Fibroblast of lung (primary cell): ENCODE results near the gene GRM4. TPM values are rescaled to one million over a fixed set of nuclear protein-coding genes. Genes with fewer than 3 reads are reported as not detected.

Experiments used
- DNase-seq, 2 donors: peaks; one replicate each; pipeline versions ENCODE4 v3.0.0 to v3.0.0-alpha.2; 2010; ENCODE audit warnings: low read depth in 2 of 2
- H2AFZ ChIP-seq: 2 replicates; pipeline ENCODE4 v1.5.1; 2012; ENCODE audit warnings: low read length, control low read depth, inconsistent platforms
- H3K27ac ChIP-seq: 2 replicates; pipeline ENCODE4 v1.5.1; 2011; ENCODE audit warnings: low read length, control low read depth; ENCODE audit not compliant: insufficient read depth
- H3K27me3 ChIP-seq: 2 replicates; pipeline ENCODE4 v1.5.1; 2011; ENCODE audit warnings: mild to moderate bottlenecking, low read length; ENCODE audit not compliant: control insufficient read depth, insufficient read depth
- H3K36me3 ChIP-seq: 2 replicates; pipeline ENCODE4 v1.5.1; 2011; ENCODE audit warnings: low read length; ENCODE audit not compliant: control insufficient read depth, insufficient read depth
- H3K4me1 ChIP-seq: 2 replicates; pipeline ENCODE4 v1.5.1; 2011; ENCODE audit warnings: low read length; ENCODE audit not compliant: control insufficient read depth, insufficient read depth; ENCODE audit errors: extremely low read depth
- H3K4me2 ChIP-seq: 2 replicates; pipeline ENCODE4 v1.5.1; 2011; ENCODE audit warnings: low read length, control low read depth; ENCODE audit not compliant: insufficient read depth; ENCODE audit errors: extremely low read depth
- H3K4me3 ChIP-seq, 4 experiments: fragments of 200-600 bp in 1 of 4; sonication (generic) in 1 of 4; replicated peaks in 1 of 4; 2 replicates each; pipeline ENCODE4 v1.5.1; 2011 to 2016; ENCODE audit warnings: low read length in 4 of 4, low read depth in 3 of 4, mild to moderate bottlenecking in 3 of 4, control low read depth in 2 of 4, inconsistent platforms in 1 of 4, mixed read lengths in 1 of 4; ENCODE audit not compliant: insufficient read depth in 1 of 4; ENCODE audit errors: control extremely low read depth in 1 of 4
- H3K79me2 ChIP-seq: 2 replicates; pipeline ENCODE4 v1.5.1; 2012; ENCODE audit warnings: mild to moderate bottlenecking, low read length, inconsistent platforms; ENCODE audit not compliant: control insufficient read depth, insufficient read depth
- H3K9ac ChIP-seq: 2 replicates; pipeline ENCODE4 v1.5.1; 2011; ENCODE audit warnings: mild to moderate bottlenecking, low read length, control low read depth; ENCODE audit not compliant: insufficient read depth
- H3K9me3 ChIP-seq: 2 replicates; pipeline ENCODE4 v1.5.1; 2012; ENCODE audit warnings: low read depth, low read length; ENCODE audit not compliant: control insufficient read depth, insufficient read depth
- H4K20me1 ChIP-seq: 2 replicates; pipeline ENCODE4 v1.5.1; 2011; ENCODE audit warnings: low read length; ENCODE audit not compliant: control insufficient read depth, insufficient read depth; ENCODE audit errors: extremely low read depth
- EZH2 ChIP-seq: IDR thresholded peaks from 2 replicates; pipeline ENCODE4 v1.5.1; 2012; ENCODE audit warnings: low read length, control low read depth, mild to moderate bottlenecking; ENCODE audit errors: missing control alignments
- polyA plus RNA-seq, 2 donors: library from polyadenylated mRNA; depleted of rRNA in 1 of 2; stranded (reverse) in 1 of 2; unstranded in 1 of 2; fragments of >200 nt; gene quantifications; 2 replicates each; pipeline ENCODE4 v1.2.1, GENCODE V29; 2011 to 2012; ENCODE audit warnings: missing spikeins in 1 of 2
- total RNA-seq: library from RNA; depleted of rRNA; stranded (reverse); fragments of >200 nt; gene quantifications from 2 replicates; pipeline ENCODE4 v1.2.1, GENCODE V29; 2014
- TF ChIP-seq, protein P1 (sequence below), 2 donors: IDR thresholded peaks in 1 of 2; conservative IDR thresholded peaks in 1 of 2; 1 replicate in 1 of 2; 2 replicates in 1 of 2; pipeline ENCODE4 v1.5.1; 2011 to 2012; ENCODE audit warnings: low read length in 2 of 2, control low read depth in 1 of 2, inconsistent platforms in 1 of 2, low read depth in 1 of 2, mild to moderate bottlenecking in 1 of 2

Gene GRM4
- total and polyA plus RNA-seq, 2 donors (not counting 1 experiment from before 2014, with no cell fraction given), result under 0.01 TPM; not detected in 1

DNA sequence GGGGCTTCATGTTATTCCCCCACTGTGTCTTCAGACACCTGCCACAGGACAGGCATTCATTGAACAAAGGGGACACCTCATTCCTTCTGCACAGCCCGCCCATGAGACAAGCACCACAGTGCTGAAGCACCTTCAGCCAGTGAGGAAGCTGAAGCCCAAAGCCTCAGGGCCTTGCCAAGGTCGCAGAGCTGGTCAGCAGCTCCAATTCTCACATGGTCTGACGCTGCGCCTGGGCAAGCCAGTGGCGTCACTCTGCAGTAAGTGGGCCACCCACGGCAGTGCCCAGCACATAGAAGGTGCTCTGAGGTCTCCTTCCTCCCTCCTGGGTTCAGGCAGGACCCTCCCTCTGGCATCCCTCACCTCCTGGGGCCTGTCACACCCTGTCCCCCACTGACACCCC lies 43.2 kb downstream of the GRM4 start:
- no peak overlapping the region for H3K4me2 ChIP-seq
- DNase-seq, result no peak
- no peaks in the 10 kb centered on the region for H3K9me3 ChIP-seq
- H4K20me1 ChIP-seq, result no peaks in the 10 kb centered on the region
- H3K9ac ChIP-seq, result no peak overlapping the region
- H3K79me2 ChIP-seq, result no peaks in the 10 kb centered on the region
- no peak overlapping the region for H2AFZ ChIP-seq
- H3K4me1 ChIP-seq, result no peaks in the 10 kb centered on the region
- peaks cover 3% of the 10 kb centered on the region for H3K27me3 ChIP-seq
- TF ChIP-seq, protein P1, sequence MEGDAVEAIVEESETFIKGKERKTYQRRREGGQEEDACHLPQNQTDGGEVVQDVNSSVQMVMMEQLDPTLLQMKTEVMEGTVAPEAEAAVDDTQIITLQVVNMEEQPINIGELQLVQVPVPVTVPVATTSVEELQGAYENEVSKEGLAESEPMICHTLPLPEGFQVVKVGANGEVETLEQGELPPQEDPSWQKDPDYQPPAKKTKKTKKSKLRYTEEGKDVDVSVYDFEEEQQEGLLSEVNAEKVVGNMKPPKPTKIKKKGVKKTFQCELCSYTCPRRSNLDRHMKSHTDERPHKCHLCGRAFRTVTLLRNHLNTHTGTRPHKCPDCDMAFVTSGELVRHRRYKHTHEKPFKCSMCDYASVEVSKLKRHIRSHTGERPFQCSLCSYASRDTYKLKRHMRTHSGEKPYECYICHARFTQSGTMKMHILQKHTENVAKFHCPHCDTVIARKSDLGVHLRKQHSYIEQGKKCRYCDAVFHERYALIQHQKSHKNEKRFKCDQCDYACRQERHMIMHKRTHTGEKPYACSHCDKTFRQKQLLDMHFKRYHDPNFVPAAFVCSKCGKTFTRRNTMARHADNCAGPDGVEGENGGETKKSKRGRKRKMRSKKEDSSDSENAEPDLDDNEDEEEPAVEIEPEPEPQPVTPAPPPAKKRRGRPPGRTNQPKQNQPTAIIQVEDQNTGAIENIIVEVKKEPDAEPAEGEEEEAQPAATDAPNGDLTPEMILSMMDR (conservative IDR thresholded peaks at IDR 0.05 in 1 of 2, IDR thresholded peaks at IDR 0.05 in 1 of 2; ENCODE audit: low read depth in 1 of 2, low read length in 2 of 2), result no peak
- TF ChIP-seq EZH2, result no peak
- H3K4me3 ChIP-seq, result no peak overlapping the region
- H3K36me3 ChIP-seq, result no peaks in the 10 kb centered on the region
- H3K27ac ChIP-seq, result no peak overlapping the region

DNA sequence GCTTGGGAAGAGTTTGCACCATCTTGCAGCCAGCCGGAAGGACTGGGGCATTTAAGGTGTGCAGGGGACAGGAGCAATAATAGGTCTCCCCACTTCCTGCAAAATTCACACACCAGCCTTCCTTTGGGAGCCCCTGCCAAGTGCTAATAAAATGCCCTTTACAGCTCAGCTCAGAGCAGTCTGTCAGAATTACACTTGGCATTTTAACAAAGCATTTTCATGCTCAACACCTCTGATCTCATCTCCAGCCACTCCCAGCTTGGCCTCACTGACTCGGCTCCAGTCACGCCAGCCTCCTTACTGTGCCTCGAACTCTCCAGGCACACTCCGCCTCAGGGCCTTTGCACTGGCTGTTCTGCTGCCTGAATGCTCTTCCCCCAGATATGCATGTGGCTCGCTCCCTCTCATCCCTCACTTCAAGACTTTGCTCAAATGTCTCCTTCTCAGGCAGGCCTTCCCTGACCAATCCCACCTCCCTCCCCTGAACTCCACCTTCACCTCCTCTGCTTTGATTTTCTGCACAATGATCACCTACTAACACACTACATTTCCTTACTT lies 43.7 kb downstream of the GRM4 start:
- no peaks in the 10 kb centered on the region for H4K20me1 ChIP-seq
- no peak overlapping the region for H3K4me2 ChIP-seq
- no peak overlapping the region for H2AFZ ChIP-seq
- H3K27ac ChIP-seq, result no peak overlapping the region
- DNase-seq, result no peak
- H3K4me1 ChIP-seq, result no peaks in the 10 kb centered on the region
- peaks cover 3% of the 10 kb centered on the region for H3K27me3 ChIP-seq
- H3K79me2 ChIP-seq, result no peaks in the 10 kb centered on the region
- no peaks in the 10 kb centered on the region for H3K36me3 ChIP-seq
- no peak overlapping the region for H3K4me3 ChIP-seq
- no peak for TF ChIP-seq EZH2
- TF ChIP-seq, protein P1 (conservative IDR thresholded peaks at IDR 0.05 in 1 of 2, IDR thresholded peaks at IDR 0.05 in 1 of 2; ENCODE audit: low read depth in 1 of 2, low read length in 2 of 2), result no peak
- H3K9ac ChIP-seq, result no peak overlapping the region
- H3K9me3 ChIP-seq, result no peaks in the 10 kb centered on the region

DNA sequence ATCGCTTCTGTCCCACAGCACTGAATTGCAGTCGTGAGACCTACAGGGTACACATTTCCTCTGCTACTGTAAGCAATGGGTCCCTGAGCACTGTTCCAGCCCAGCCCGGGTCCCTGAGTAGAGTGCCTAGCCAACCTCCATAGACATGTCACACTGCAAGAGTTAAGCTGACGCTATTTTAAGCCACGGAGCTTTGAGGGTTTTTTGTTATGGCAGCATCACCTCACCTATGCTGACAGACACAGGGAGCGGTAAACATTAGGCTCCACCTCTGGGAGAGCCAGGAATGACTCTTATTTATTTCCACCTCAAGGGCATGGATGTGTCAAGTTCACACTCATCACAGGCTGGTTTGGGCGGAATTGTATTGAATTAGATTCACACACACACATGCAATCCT lies 45.1 kb downstream of the GRM4 start:
- TF ChIP-seq, protein P1 (conservative IDR thresholded peaks at IDR 0.05 in 1 of 2, IDR thresholded peaks at IDR 0.05 in 1 of 2; ENCODE audit: low read depth in 1 of 2, low read length in 2 of 2), result no peak
- TF ChIP-seq EZH2, result no peak
- Histone ChIP-seq H3K9me3 (no peaks in the 10 kb centered on the region), H3K9ac (no peak overlapping the region), H3K4me2 (no peak overlapping the region), H3K36me3 (no peaks in the 10 kb centered on the region), H2AFZ (no peak overlapping the region), H3K4me1 (no peaks in the 10 kb centered on the region), H3K27ac (no peak overlapping the region), H3K4me3 (no peak overlapping the region), H3K27me3 (peaks cover 5% of the 10 kb centered on the region), H4K20me1 (no peaks in the 10 kb centered on the region), H3K79me2 (no peaks in the 10 kb centered on the region)
- no peak for DNase-seq
